ENCODE measurements around the gene JARID2. TPM values are rescaled to one million over a fixed set of nuclear protein-coding genes. Genes with fewer than 3 reads are reported as not detected.

Gene JARID2
- total and polyA plus RNA-seq, 9 of the 15 experiments (the other 6 are each of a cell fraction or from before 2014, with no cell fraction given), result 5.0 to 29.0 (median 15.6) TPM

DNA sequence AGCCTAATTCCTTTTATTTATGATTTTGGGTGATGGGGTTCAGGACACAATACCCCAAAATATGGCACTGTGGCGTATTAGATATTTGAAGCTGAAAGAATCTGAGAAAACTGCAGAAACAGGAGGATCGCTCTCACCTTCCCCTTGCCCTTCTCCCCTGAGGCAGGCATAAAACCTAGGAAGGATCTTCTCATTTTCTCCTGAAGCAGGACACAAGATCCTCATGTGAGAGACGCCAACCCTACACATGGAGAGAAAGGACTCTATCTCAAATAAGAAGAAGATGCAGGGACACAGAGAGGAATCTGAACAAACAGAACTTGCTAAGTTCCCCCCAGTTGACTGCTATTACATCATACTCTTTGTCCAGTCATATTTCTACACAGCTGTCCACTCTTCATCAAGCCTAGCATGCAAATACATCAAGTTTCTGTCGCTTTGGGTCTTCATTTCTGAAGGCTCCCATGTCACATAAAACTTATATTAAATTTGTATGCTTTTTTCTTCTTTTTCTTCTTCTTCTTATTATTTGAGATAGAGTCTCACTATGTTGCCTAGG, 307.9 kb downstream of the JARID2 start (continued):
- TF ChIP-seq, protein P1, sequence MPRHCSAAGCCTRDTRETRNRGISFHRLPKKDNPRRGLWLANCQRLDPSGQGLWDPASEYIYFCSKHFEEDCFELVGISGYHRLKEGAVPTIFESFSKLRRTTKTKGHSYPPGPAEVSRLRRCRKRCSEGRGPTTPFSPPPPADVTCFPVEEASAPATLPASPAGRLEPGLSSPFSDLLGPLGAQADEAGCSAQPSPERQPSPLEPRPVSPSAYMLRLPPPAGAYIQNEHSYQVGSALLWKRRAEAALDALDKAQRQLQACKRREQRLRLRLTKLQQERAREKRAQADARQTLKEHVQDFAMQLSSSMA (CRISPR knock-in tag; IDR thresholded peaks at IDR 0.05), result no peak
- no peak for TF ChIP-seq ZNF3 (CRISPR knock-in tag; IDR thresholded peaks at IDR 0.05)
- TF ChIP-seq, protein P2, sequence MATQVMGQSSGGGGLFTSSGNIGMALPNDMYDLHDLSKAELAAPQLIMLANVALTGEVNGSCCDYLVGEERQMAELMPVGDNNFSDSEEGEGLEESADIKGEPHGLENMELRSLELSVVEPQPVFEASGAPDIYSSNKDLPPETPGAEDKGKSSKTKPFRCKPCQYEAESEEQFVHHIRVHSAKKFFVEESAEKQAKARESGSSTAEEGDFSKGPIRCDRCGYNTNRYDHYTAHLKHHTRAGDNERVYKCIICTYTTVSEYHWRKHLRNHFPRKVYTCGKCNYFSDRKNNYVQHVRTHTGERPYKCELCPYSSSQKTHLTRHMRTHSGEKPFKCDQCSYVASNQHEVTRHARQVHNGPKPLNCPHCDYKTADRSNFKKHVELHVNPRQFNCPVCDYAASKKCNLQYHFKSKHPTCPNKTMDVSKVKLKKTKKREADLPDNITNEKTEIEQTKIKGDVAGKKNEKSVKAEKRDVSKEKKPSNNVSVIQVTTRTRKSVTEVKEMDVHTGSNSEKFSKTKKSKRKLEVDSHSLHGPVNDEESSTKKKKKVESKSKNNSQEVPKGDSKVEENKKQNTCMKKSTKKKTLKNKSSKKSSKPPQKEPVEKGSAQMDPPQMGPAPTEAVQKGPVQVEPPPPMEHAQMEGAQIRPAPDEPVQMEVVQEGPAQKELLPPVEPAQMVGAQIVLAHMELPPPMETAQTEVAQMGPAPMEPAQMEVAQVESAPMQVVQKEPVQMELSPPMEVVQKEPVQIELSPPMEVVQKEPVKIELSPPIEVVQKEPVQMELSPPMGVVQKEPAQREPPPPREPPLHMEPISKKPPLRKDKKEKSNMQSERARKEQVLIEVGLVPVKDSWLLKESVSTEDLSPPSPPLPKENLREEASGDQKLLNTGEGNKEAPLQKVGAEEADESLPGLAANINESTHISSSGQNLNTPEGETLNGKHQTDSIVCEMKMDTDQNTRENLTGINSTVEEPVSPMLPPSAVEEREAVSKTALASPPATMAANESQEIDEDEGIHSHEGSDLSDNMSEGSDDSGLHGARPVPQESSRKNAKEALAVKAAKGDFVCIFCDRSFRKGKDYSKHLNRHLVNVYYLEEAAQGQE (IDR thresholded peaks at IDR 0.05; ENCODE audit: borderline replicate concordance), result no peak
- TF ChIP-seq, protein P2 (CRISPR knock-in tag; IDR thresholded peaks at IDR 0.05; ENCODE audit: low read depth), result no peak
- TF ChIP-seq, protein P3, sequence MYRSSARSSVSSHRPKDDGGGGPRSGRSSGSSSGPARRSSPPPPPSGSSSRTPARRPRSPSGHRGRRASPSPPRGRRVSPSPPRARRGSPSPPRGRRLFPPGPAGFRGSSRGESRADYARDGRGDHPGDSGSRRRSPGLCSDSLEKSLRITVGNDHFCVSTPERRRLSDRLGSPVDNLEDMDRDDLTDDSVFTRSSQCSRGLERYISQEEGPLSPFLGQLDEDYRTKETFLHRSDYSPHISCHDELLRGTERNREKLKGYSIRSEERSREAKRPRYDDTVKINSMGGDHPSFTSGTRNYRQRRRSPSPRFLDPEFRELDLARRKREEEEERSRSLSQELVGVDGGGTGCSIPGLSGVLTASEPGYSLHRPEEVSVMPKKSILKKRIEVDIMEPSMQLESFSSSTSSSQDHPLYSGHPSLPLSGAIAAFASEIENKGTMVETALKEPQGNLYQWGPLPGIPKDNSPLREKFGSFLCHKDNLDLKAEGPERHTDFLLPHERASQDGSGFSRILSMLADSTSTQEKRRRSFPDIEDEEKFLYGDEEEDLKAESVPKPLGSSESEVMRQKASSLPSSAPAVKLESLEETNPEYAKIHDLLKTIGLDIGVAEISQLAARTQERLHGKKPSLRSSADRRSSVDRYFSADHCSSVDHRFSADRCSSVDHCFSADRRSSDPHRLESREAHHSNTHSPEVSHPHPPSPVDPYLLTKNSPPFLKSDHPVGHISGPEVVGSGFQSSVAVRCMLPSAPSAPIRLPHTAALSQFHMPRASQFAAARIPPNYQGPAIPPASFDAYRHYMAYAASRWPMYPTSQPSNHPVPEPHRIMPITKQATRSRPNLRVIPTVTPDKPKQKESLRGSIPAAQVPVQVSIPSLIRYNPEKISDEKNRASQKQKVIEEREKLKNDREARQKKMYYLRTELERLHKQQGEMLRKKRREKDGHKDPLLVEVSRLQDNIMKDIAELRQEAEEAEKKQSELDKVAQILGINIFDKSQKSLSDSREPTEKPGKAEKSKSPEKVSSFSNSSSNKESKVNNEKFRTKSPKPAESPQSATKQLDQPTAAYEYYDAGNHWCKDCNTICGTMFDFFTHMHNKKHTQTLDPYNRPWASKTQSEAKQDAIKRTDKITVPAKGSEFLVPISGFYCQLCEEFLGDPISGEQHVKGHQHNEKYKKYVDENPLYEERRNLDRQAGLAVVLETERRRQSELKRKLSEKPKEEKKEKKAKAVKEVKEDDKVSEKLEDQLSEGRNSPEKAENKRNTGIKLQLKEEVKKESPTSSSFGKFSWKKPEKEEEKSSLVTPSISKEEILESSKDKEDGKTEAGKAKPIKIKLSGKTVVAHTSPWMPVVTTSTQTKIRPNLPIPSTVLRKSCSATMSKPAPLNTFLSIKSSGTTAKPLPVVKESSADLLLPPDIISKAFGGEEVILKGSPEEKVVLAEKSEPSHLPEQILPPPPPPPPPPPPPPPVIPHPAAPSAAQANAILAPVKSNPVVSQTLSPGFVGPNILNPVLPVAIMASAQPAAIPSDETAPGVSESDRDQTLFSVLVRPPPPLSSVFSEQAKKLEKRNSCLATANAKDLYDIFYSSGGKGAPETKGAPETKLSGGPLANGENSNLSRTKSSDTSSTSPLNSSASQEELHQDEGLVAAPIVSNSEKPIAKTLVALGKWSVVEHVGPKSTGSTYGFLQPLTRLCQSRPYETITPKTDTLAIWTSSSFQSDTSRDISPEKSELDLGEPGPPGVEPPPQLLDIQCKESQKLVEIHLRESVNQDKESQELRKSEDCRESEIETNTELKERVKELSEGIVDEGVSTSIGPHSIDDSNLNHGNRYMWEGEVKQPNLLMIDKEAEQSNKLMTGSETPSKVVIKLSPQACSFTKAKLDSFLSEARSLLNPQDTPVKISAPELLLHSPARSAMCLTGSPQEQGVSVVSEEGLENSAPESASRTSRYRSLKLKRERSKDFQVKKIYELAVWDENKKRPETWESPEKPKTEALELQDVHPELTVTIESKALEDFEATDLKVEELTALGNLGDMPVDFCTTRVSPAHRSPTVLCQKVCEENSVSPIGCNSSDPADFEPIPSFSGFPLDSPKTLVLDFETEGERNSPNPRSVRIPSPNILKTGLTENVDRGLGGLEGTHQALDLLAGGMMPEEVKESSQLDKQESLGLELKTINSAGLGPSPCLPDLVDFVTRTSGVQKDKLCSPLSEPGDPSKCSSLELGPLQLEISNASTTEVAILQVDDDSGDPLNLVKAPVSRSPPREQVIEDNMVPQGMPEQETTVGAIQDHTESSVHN (IDR thresholded peaks at IDR 0.05; ENCODE audit: borderline replicate concordance in 1 of 2, low read depth in 1 of 2), result peak in 1 of 2 experiments; percentile 37; a peak in 1 of 4 replicates
- TF ChIP-seq, protein P4, sequence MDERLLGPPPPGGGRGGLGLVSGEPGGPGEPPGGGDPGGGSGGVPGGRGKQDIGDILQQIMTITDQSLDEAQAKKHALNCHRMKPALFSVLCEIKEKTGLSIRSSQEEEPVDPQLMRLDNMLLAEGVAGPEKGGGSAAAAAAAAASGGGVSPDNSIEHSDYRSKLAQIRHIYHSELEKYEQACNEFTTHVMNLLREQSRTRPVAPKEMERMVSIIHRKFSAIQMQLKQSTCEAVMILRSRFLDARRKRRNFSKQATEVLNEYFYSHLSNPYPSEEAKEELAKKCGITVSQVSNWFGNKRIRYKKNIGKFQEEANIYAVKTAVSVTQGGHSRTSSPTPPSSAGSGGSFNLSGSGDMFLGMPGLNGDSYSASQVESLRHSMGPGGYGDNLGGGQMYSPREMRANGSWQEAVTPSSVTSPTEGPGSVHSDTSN (CRISPR knock-in tag; IDR thresholded peaks at IDR 0.05; ENCODE audit: low read depth), result no peak
- TF ChIP-seq, protein P4 (tag; conservative IDR thresholded peaks at IDR 0.05; ENCODE audit: low read depth), result peak; percentile 62

Measured in K562 (cell line).